Epithelial cell of umbilical artery (primary cell): ENCODE results near the gene NUDT19. TPM values are rescaled to one million over a fixed set of nuclear protein-coding genes. Genes with fewer than 3 reads are reported as not detected.

Experiments
- total RNA-seq: library from RNA; depleted of rRNA; stranded (reverse); fragments of >200 nt; gene quantifications from 2 replicates; pipeline ENCODE4 v1.2.3, GENCODE V29; 2014

The NUDT19 gene
- 7.6 and 9.1 TPM in 2 replicates for total RNA-seq

GRCh38 chr19:32691291-32691951 lies at the start of gene NUDT19:
Gene NUDT19 (plus strand): TSS chr19:32691821. CDS start chr19:32691961, 140 bp downstream.

GRCh38 chr19:32674931-32675719 lies 16.5 kb upstream of the NUDT19 start, which contains the start of gene ANKRD27:
Gene ANKRD27 (minus strand): TSS chr19:32675180. CDS start chr19:32659015, 16,165 bp downstream.

GRCh38 chr19:32675720-32676185 lies 15.9 kb upstream of the NUDT19 start, which contains the start of gene RGS9BP:
Gene RGS9BP (plus strand): TSS chr19:32675848. CDS start chr19:32676264, 416 bp downstream.

GRCh38 chr19:32719611-32720059 lies 28.0 kb downstream of the NUDT19 start, which contains the start of gene TDRD12:
Gene TDRD12 (plus strand): TSS chr19:32719767. CDS start chr19:32720073, 306 bp downstream.

Other genes starting within 250 kb of the NUDT19 start
- 159 and 160 TPM in 2 replicates for gene PDCD5, start 110.6 kb upstream of the NUDT19 start, total RNA-seq
- 33.5 and 46.0 TPM in 2 replicates for gene ANKRD27, start 16.6 kb upstream of the NUDT19 start, total RNA-seq
- under 0.01 and 0.32 TPM in 2 replicates for gene RGS9BP, start 16.0 kb upstream of the NUDT19 start, total RNA-seq
- gene TDRD12, start 27.9 kb downstream of the NUDT19 start, total RNA-seq, result not detected in 2 replicates
- gene SLC7A9, start 177.9 kb downstream of the NUDT19 start, total RNA-seq, result not detected in 2 replicates